Stimulated activated CD4-positive, alpha-beta T cell treated with anti-CD3 and anti-CD28 coated beads, Interleukin-2, amount 100 ng/mL, for 48 hours (primary cell): Measurements from ENCODE around the gene SRRT.
A peak's percentile ranks its signal among the peaks of the same experiment; 100 is the strongest.
"Not testable (repeated sequence)": the region's sequence is repeated elsewhere in the genome, so short reads cannot be mapped to it uniquely, and the experiment has no call there.

Experiments used
- DNase-seq, 2 donors: peaks; one replicate each; pipeline ENCODE4 v3.0.0-alpha.2; 2020

The SRRT gene

GRCh38 chr7:100895956-100896731 is 21.2 kb downstream of the SRRT start:
- DNase-seq, result no peak

- peak in 1 of 2 donors; percentile 47 for DNase-seq
These were observed 22.1 kb downstream of the SRRT start for GRCh38 chr7:100896732-100897608.

- no peak for DNase-seq
These were observed 23.0 kb downstream of the SRRT start for GRCh38 chr7:100897772-100898454.

DNA sequence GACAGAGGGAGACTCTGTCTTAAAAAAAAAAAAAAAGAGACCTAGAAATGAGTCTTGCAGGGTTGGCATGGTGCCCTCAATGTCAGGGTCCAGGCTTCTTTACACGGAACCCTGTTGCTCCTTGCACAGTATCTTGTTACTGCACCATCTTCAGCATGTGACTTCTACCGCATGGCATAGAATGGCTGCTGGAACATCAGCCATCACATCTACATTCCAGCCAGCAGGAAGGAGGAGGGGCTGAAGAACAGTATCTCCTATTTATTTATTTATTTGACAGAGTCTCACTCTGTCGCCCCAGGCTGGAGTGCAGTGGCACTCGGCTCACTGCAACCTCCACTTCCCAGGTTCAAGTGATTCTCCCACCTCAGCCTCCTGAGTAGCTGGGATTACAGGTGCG is 24.5 kb downstream of the SRRT start:
- DNase-seq, result no peak

- no peak for DNase-seq
These were observed 26.1 kb downstream of the SRRT start for GRCh38 chr7:100900978-100901377.

DNA sequence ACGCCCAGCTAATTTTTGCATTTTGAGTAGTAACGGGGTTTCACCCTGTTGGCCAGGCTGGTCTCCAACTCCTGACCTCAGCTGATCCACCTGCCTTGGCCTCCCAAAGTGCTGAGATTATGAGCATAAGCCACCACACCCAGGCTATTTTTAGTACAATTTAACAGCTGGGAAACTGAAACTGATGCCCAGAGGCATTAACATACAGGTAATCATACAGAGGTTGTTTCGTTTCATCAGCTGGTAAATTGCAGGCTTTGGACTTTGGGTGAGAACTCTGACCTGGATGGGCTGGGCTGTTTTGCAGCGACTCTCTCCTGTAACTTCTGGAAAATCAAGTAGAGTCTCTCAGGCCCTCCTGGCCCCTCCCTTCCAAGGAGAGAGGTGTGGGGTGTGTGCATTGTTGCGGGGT is 27.0 kb downstream of the SRRT start:
- DNase-seq, result no peak

DNA sequence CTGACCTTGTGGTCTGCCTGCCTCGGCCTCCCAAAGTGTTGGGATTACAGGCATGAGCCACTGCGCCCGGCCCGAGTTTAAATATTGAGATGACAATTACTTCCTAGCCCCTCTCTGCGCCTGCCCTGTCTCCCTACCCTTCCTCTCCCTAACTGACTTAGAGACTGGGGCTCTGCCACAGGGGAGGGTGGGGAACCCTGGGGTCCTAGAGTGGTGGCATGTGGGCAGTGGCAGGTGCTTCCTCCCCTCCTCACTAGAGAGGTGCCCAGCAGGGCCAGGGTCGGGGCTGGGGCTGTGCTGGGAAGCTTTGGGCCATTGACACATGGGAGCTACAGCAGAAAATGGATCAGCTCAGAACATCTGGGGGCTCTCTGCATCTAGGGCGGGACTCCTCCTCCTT is 27.7 kb downstream of the SRRT start:
- no peak for DNase-seq

- no peak for DNase-seq
These were observed 33.6 kb downstream of the SRRT start for GRCh38 chr7:100908512-100908911.

GRCh38 chr7:100910443-100910842 is 35.5 kb downstream of the SRRT start:
- not testable (repeated sequence) for DNase-seq

GRCh38 chr7:100911484-100911883 is 36.6 kb downstream of the SRRT start:
- DNase-seq, result no peak

GRCh38 chr7:100914208-100914878 is 39.4 kb downstream of the SRRT start:
- DNase-seq, result no peak

- no peak for DNase-seq
These were observed 40.1 kb downstream of the SRRT start for GRCh38 chr7:100914879-100915447.

DNA sequence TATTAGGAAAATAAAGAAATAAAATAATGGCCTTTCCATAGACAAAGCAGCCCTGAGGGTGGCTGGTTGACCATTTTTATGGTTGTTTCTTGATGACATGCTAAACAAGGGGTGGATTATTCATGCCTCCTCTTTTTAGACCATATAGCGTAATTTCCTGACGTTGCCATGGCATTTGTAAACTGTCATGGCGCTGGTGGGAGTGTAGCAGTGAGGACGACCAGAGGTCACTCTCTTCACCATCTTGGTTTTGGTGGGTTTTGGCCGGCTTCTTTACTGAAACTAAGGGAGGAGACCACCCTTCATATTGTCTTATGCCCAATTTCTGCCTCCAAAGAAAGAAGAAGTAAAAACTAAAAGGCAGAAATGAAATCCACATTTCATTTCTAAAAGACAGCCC is 44.4 kb downstream of the SRRT start:
- DNase-seq, result not testable (repeated sequence)

DNA sequence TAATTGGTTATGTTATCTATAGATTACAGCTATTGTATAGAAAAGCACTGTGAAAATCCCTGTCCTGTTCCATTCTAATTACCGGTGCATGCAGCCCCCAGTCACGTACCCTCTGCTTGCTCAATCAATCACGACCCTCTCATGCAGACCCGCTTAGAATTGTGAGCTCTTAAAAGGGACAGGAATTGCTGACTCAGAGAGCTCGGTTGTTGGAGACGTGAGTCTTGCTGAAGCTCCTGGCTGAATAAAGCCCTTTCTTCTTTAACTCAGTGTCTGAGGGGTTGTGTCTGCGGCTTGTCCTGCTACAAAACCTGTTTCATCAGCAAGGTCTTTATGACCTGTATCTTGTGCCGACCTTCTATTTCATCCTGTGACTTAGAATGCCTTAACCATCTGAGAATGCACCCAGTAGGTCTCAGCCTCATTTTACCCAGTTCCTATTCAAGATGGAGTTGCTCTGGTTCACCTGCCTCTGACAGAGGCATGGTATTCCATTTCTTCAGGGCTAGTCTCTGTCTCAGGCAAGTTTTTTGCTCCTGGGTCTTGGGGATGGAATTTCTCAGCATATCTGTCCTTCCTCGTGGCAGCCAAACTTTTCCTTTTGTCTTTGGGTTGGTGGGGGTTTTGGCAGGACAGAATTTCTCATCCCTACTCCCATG is 45.0 kb downstream of the SRRT start:
- DNase-seq, result not testable (repeated sequence)

- DNase-seq, result no peak
These were observed 46.1 kb downstream of the SRRT start for GRCh38 chr7:100921039-100921438.

DNA sequence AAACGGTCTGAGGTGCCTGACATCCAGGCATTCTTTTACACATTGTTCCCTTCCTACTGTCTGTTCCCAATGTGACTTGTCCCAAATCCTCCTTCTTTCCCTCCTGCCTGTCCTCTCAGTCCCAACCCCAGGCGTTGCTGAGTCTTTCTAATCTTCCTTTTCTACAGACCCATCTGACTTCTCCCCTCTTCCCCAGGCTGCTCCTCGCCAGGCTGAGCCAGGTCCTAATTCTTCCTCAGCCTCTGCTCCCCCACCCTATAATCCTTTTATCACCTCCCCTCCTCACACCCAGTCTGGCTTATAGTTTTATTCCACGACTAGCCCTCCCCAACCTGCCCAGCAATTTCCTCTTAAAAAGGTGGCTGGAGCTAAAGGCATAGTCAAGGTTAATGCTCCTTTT is 48.7 kb downstream of the SRRT start:
- DNase-seq, result not testable (repeated sequence)

- DNase-seq, result no peak
These were observed 54.9 kb downstream of the SRRT start for GRCh38 chr7:100929808-100930174.

DNA sequence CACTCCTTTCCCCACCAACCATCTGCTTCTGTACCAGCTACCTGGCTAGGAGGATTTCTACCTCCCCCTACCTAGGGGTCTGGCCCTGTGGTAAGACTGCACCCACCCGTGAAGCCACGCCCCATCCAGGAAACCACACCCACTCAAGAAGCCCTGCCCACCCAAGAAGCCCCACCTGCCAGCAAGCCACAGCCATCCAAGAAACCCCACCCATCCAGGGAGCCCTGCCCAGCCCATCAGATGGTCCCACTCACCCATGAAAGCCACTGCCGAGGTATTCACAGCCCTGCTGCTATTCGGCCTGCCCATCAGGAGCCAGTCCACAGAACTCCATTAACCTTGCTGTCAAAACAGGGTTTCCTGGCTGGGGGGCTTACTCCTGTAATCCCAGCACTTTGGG is 58.8 kb downstream of the SRRT start:
- no peak for DNase-seq

DNA sequence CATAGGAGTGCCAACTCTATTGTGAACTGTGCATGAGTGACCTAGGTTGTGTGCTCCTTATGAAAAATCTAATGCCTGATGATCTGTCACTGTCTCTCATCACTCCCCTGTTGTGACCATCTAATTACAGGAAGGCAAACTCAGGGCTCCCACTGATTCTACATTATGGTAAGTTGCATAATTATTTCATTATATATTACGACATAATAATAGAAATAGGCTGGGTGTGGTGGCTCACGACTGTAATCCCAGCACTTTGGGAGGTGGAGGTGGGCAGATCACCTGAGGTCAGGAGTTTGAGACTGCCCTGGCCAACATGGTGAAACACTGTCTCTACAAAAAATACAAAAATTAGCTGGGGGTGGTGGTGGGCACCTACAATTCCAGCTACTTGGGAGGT is 60.5 kb downstream of the SRRT start:
- not testable (repeated sequence) for DNase-seq

DNA sequence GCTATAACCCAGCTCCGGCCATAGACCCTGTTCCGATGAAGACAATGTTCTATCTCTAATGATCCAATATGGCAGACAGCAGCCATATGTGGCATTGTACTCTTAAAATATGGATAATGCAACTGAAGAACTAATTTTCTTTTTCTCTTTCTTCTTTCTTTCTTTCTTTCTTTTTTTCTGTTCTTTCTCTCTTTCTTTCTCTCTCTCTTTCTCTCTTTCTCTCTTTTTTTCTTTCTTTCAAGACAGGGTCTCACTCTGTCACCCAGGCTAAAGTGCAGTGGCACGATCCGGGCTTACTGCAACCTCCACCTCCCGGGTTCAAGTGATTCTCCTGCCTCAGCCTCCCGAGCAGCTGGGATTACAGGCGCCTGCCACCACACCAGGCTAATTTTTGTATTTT is 61.3 kb downstream of the SRRT start:
- not testable (repeated sequence) for DNase-seq
